ENCODE results near the gene ELAVL1.

ELAVL1 gene

GRCh38 chr19:7925171-7925851, 80.1 kb downstream of the ELAVL1 start:
- peak overlapping the region; percentile 22 for H3K4me3 ChIP-seq (ENCODE audit: low read length)
- peak; percentile 48 for DNase-seq (ENCODE audit: low read depth)
- TF ChIP-seq CTCF (conservative IDR thresholded peaks at IDR 0.05; ENCODE audit: low read length) = peak; percentile 62

GRCh38 chr19:7924651-7925170, 80.7 kb downstream of the ELAVL1 start:
- no peak overlapping the region for H3K4me3 ChIP-seq (ENCODE audit: low read length)
- TF ChIP-seq CTCF (conservative IDR thresholded peaks at IDR 0.05; ENCODE audit: low read length) = no peak
- no peak for DNase-seq (ENCODE audit: low read depth)

- no peak for DNase-seq (ENCODE audit: low read depth)
- H3K4me3 ChIP-seq (ENCODE audit: low read length) = no peak overlapping the region
- no peak for TF ChIP-seq CTCF (conservative IDR thresholded peaks at IDR 0.05; ENCODE audit: low read length)
Measured at GRCh38 chr19:7924241-7924640, 81.2 kb downstream of the ELAVL1 start.

GRCh38 chr19:7923295-7924191, 81.9 kb downstream of the ELAVL1 start:
- no peak overlapping the region for H3K4me3 ChIP-seq (ENCODE audit: low read length)
- no peak for DNase-seq (ENCODE audit: low read depth)
- TF ChIP-seq CTCF (conservative IDR thresholded peaks at IDR 0.05; ENCODE audit: low read length) = no peak

GRCh38 chr19:7922836-7923195, 82.6 kb downstream of the ELAVL1 start:
- TF ChIP-seq CTCF (conservative IDR thresholded peaks at IDR 0.05; ENCODE audit: low read length) = no peak
- no peak overlapping the region for H3K4me3 ChIP-seq (ENCODE audit: low read length)
- DNase-seq (ENCODE audit: low read depth) = no peak

- DNase-seq (ENCODE audit: low read depth) = no peak
- H3K4me3 ChIP-seq (ENCODE audit: low read length) = peak overlapping the region; percentile 75; the same call in 1 of the 2 replicates
- TF ChIP-seq CTCF (conservative IDR thresholded peaks at IDR 0.05; ENCODE audit: low read length) = no peak
Measured at GRCh38 chr19:7921967-7922835, 83.2 kb downstream of the ELAVL1 start.

All from AG10803 (cell line).